HG03139 (cell line): ENCODE results near the gene CARS2.
"Not testable (repeated sequence)": the region's sequence is repeated elsewhere in the genome, so short reads cannot be mapped to it uniquely, and the experiment has no call there.

ENCODE experiments used
- ATAC-seq: cut with Tn5 transposase; IDR thresholded peaks from one replicate; pipeline ENCODE4 v1.9.1; 2021; ENCODE audit not compliant: unreplicated experiment

CARS2 gene

GRCh38 chr13:110712081-110712848, 6.3 kb upstream of the CARS2 start:
- peak; percentile 27 for ATAC-seq

- ATAC-seq: no peak
Observed at GRCh38 chr13:110706570-110707372, 855 bp upstream of the CARS2 start.

GRCh38 chr13:110705356-110705825, 525 bp downstream of the CARS2 start:
- ATAC-seq: no peak

- no peak for ATAC-seq
Observed at GRCh38 chr13:110702591-110703526, 3.1 kb downstream of the CARS2 start.

- no peak for ATAC-seq
Observed at GRCh38 chr13:110702089-110702488, 3.8 kb downstream of the CARS2 start.

GRCh38 chr13:110701061-110701460, 4.9 kb downstream of the CARS2 start:
- not testable (repeated sequence) for ATAC-seq

GRCh38 chr13:110700641-110701040, 5.3 kb downstream of the CARS2 start:
- ATAC-seq: no peak

- ATAC-seq: no peak
Observed at GRCh38 chr13:110700186-110700585, 5.7 kb downstream of the CARS2 start.

- ATAC-seq: no peak
Observed at GRCh38 chr13:110699148-110700145, 6.5 kb downstream of the CARS2 start.

- ATAC-seq: peak; percentile 73
Observed at GRCh38 chr13:110698689-110699088, 7.2 kb downstream of the CARS2 start.

- no peak for ATAC-seq
Observed at GRCh38 chr13:110697842-110698241, 8.1 kb downstream of the CARS2 start.

- no peak for ATAC-seq
Observed at GRCh38 chr13:110696776-110697175, 9.1 kb downstream of the CARS2 start.

GRCh38 chr13:110695774-110696173, 10.1 kb downstream of the CARS2 start:
- not testable (repeated sequence) for ATAC-seq

GRCh38 chr13:110690516-110690915, 15.4 kb downstream of the CARS2 start:
- no peak for ATAC-seq

GRCh38 chr13:110689711-110690110, 16.2 kb downstream of the CARS2 start:
- ATAC-seq: no peak

GRCh38 chr13:110689041-110689440, 16.9 kb downstream of the CARS2 start:
- no peak for ATAC-seq

GRCh38 chr13:110687736-110688135, 18.2 kb downstream of the CARS2 start:
- ATAC-seq: no peak

GRCh38 chr13:110685305-110686020, 20.5 kb downstream of the CARS2 start:
- no peak for ATAC-seq

GRCh38 chr13:110684388-110685056, 21.4 kb downstream of the CARS2 start:
- ATAC-seq: no peak
